ENCODE results near the gene ITPKC. TPM values are rescaled to one million over a fixed set of nuclear protein-coding genes. Genes with fewer than 3 reads are reported as not detected.

Gene ITPKC
- polyA plus RNA-seq, 1 of the 3 experiments (the other 2 are of a cell fraction) = 6.3 TPM

GRCh38 chr19:40716031-40716481 is 856 bp upstream of the ITPKC start:
- Histone ChIP-seq H3K27me3 (ENCODE audit: insufficient read depth) (no peaks in the 10 kb centered on the region), H3K4me2 (peak overlapping the region; percentile 89), H3K9ac (peak overlapping the region; percentile 98), H4K20me1 (ENCODE audit: insufficient read depth) (no peaks in the 10 kb centered on the region; the same call in 1 of the 2 replicates), H2AFZ (ENCODE audit: low read depth) (0 out of 2 replicates have a peak overlapping the region, but pooled peaks have one; percentile 53), H3K9me2 (no peaks in the 10 kb centered on the region), H3K27ac (ENCODE audit: low read depth in 2 of 2, low read length in 1 of 2) (peak overlapping the region; percentile 96 to 100), H3F3A (replicated peaks; ENCODE audit: insufficient read depth) (peaks cover 17% of the 10 kb centered on the region), H3K79me2 (ENCODE audit: insufficient read depth) (peaks cover 54% of the 10 kb centered on the region), H3K9me3 (no peaks in the 10 kb centered on the region), H3K4me3 (ENCODE audit: low read depth in 2 of 2, low read length in 1 of 2) (peak overlapping the region; percentile 70 to 80), H3K36me3 (replicated peaks in 1 of 2; ENCODE audit: control insufficient read depth in 1 of 2, insufficient read depth in 2 of 2, low read length in 1 of 2) (peaks cover 0 to 16% of the 10 kb centered on the region in 2 experiments), H3K4me1 (ENCODE audit: control insufficient read depth in 1 of 2, insufficient read depth in 2 of 2, low read depth in 1 of 2, low read length in 1 of 2) (peaks cover 8 to 35% of the 10 kb centered on the region in 2 experiments; a peak in 1 of 4 replicates)
- ChIA-PET POLR2A (interaction anchor here (0.6 to 1.8 kb wide), 5 partner anchors 25 to 90 kb away, joined by 3 to 15 read pairs (median 4); partner anchors contain the start of genes ACTMAP, RAB4B and SNRPA), CTCF (interaction anchor here (0.9 to 1.0 kb wide), 3 partner anchors 53 to 89 kb away, joined by 3 to 5 read pairs (median 3); no protein-coding TSS in a partner anchor)
- DNase-seq = no peak
- WGBS (ENCODE audit: low lambda C conversion rate) = under 1% methylated on average over 8 of the region's 8 CpGs
- TF ChIP-seq RFX5 (IDR thresholded peaks at IDR 0.05; ENCODE audit: low read length) (no peak), EZH2phosphoT487 (IDR thresholded peaks at IDR 0.05; ENCODE audit: borderline replicate concordance, low read depth) (no peak), RXRA (IDR thresholded peaks at IDR 0.05; ENCODE audit: borderline replicate concordance, low read depth) (peak; percentile 48; the same call in 1 of the 2 replicates), FOSL2 (IDR thresholded peaks at IDR 0.05; ENCODE audit: borderline replicate concordance, low read depth) (peak; percentile 40; the same call in 1 of the 2 replicates), ZBTB33 (IDR thresholded peaks at IDR 0.05; ENCODE audit: borderline replicate concordance, low read depth) (no peak), MAX (IDR thresholded peaks at IDR 0.05; ENCODE audit: low read depth) (no peak), NRF1 (IDR thresholded peaks at IDR 0.05; ENCODE audit: low read depth, low read length) (no peak), TEAD4 (IDR thresholded peaks at IDR 0.05; ENCODE audit: borderline replicate concordance, insufficient read depth) (no peak), TAF1 (IDR thresholded peaks at IDR 0.05; ENCODE audit: borderline replicate concordance, low read depth, low read length) (no peak), USF2 (IDR thresholded peaks at IDR 0.05; ENCODE audit: borderline replicate concordance, low read depth, low read length) (no peak), SMC3 (IDR thresholded peaks at IDR 0.05; ENCODE audit: low read depth, low read length) (no peak), TCF12 (IDR thresholded peaks at IDR 0.05) (no peak), RAD21 (IDR thresholded peaks at IDR 0.05; ENCODE audit: low read length) (no peak), EP300 (IDR thresholded peaks at IDR 0.05; ENCODE audit: borderline replicate concordance in 1 of 2, low read depth in 1 of 2, low read length in 1 of 2) (no peak), GABPA (IDR thresholded peaks at IDR 0.05; ENCODE audit: low read depth) (no peak), USF1 (IDR thresholded peaks at IDR 0.05; ENCODE audit: borderline replicate concordance, low read depth) (no peak), ELF1 (IDR thresholded peaks at IDR 0.05) (no peak), MXI1 (IDR thresholded peaks at IDR 0.05; ENCODE audit: low read depth, low read length) (no peak), MEF2A (IDR thresholded peaks at IDR 0.05; ENCODE audit: borderline replicate concordance, low read depth) (no peak; the same call in 1 of the 2 replicates), FOXJ3 (CRISPR knock-in tag; IDR thresholded peaks at IDR 0.05) (no peak), POLR2AphosphoS5 (IDR thresholded peaks at IDR 0.05; ENCODE audit: low read depth, low read length) (peak; percentile 69; the same call in 1 of the 2 replicates), IRF3 (IDR thresholded peaks at IDR 0.05; ENCODE audit: low read depth, low read length) (no peak), NFIC (IDR thresholded peaks at IDR 0.05; ENCODE audit: borderline replicate concordance) (peak; percentile 68), PBX3 (IDR thresholded peaks at IDR 0.05) (peak; percentile 84), CHD2 (IDR thresholded peaks at IDR 0.05; ENCODE audit: low read length, partially characterized antibody) (no peak), GATA2 (CRISPR knock-in tag; IDR thresholded peaks at IDR 0.05) (no peak), JUND (IDR thresholded peaks at IDR 0.05) (no peak)

All from SK-N-SH (cell line).